Measurements from ENCODE around the gene CBLB.

The CBLB gene

GRCh38 chr3:105847865-105848264 lies 20.9 kb downstream of the CBLB start:
- in situ Hi-C loops (cut with MboI; ENCODE audit: low sequenced_read_pairs): no loop called here

GRCh38 chr3:105847452-105847851 lies 21.4 kb downstream of the CBLB start:
- in situ Hi-C loops (cut with MboI; ENCODE audit: low sequenced_read_pairs): no loop called here

GRCh38 chr3:105846809-105847208 lies 22.0 kb downstream of the CBLB start:
- in situ Hi-C loops (cut with MboI; ENCODE audit: low sequenced_read_pairs): no loop called here

GRCh38 chr3:105845488-105845887 lies 23.3 kb downstream of the CBLB start:
- in situ Hi-C loops (cut with MboI; ENCODE audit: low sequenced_read_pairs): no loop called here

GRCh38 chr3:105844704-105845103 lies 24.1 kb downstream of the CBLB start:
- in situ Hi-C loops (cut with MboI; ENCODE audit: low sequenced_read_pairs): no loop called here

- in situ Hi-C loops (cut with MboI; ENCODE audit: low sequenced_read_pairs): no loop called here
Measured at GRCh38 chr3:105843994-105844393, 24.8 kb downstream of the CBLB start.

GRCh38 chr3:105842943-105843342 lies 25.9 kb downstream of the CBLB start:
- in situ Hi-C loops (cut with MboI; ENCODE audit: low sequenced_read_pairs): no loop called here

GRCh38 chr3:105842449-105842848 lies 26.4 kb downstream of the CBLB start:
- in situ Hi-C loops (cut with MboI; ENCODE audit: low sequenced_read_pairs): no loop called here

- in situ Hi-C loops (cut with MboI; ENCODE audit: low sequenced_read_pairs): no loop called here
Measured at GRCh38 chr3:105837947-105838346, 30.9 kb downstream of the CBLB start.

- in situ Hi-C loops (cut with MboI; ENCODE audit: low sequenced_read_pairs): no loop called here
Measured at GRCh38 chr3:105837143-105837740, 31.6 kb downstream of the CBLB start.

- in situ Hi-C loops (cut with MboI; ENCODE audit: low sequenced_read_pairs): no loop called here
Measured at GRCh38 chr3:105836533-105836932, 32.3 kb downstream of the CBLB start.

- in situ Hi-C loops (cut with MboI; ENCODE audit: low sequenced_read_pairs): no loop called here
Measured at GRCh38 chr3:105835606-105836005, 33.2 kb downstream of the CBLB start.

- in situ Hi-C loops (cut with MboI; ENCODE audit: low sequenced_read_pairs): no loop called here
Measured at GRCh38 chr3:105834768-105835167, 34.0 kb downstream of the CBLB start.

- in situ Hi-C loops (cut with MboI; ENCODE audit: low sequenced_read_pairs): no loop called here
Measured at GRCh38 chr3:105832644-105833043, 36.2 kb downstream of the CBLB start.

- in situ Hi-C loops (cut with MboI; ENCODE audit: low sequenced_read_pairs): no loop called here
Measured at GRCh38 chr3:105830836-105831235, 38.0 kb downstream of the CBLB start.

GRCh38 chr3:105829871-105830622 lies 38.8 kb downstream of the CBLB start:
- in situ Hi-C loops (cut with MboI; ENCODE audit: low sequenced_read_pairs): no loop called here

- in situ Hi-C loops (cut with MboI; ENCODE audit: low sequenced_read_pairs): no loop called here
Measured at GRCh38 chr3:105829229-105829628, 39.6 kb downstream of the CBLB start.

- in situ Hi-C loops (cut with MboI; ENCODE audit: low sequenced_read_pairs): no loop called here
Measured at GRCh38 chr3:105828703-105829102, 40.1 kb downstream of the CBLB start.

GRCh38 chr3:105827959-105828358 lies 40.9 kb downstream of the CBLB start:
- in situ Hi-C loops (cut with MboI; ENCODE audit: low sequenced_read_pairs): no loop called here

GRCh38 chr3:105826778-105827634 lies 41.8 kb downstream of the CBLB start:
- in situ Hi-C loops (cut with MboI; ENCODE audit: low sequenced_read_pairs): no loop called here

- in situ Hi-C loops (cut with MboI; ENCODE audit: low sequenced_read_pairs): no loop called here
Measured at GRCh38 chr3:105824129-105824528, 44.7 kb downstream of the CBLB start.

Measured in hTERT RPE-1 (cell line).